Lower leg skin (tissue), 3 donors: Measurements from ENCODE around the gene PAX5.

Source experiments
- CTCF ChIP-seq, 3 donors: fragments of 450-650 bp; IDR thresholded peaks; one replicate each; pipeline ENCODE4 v1.5.1; 2016; ENCODE audit warnings: antibody characterized with exemption in 3 of 3, mild to moderate bottlenecking in 3 of 3, moderate library complexity in 2 of 3
- POLR2A ChIP-seq, 2 donors: fragments of 450-650 bp; IDR thresholded peaks; one replicate each; pipeline ENCODE4 v1.6.1; 2016 to 2017; ENCODE audit warnings: antibody characterized with exemption in 2 of 2, mild to moderate bottlenecking in 1 of 2, moderate library complexity in 1 of 2

GRCh38 chr9:36873247-36873875, 160.7 kb downstream of the PAX5 start:
- peak in 1 of 3 donors; percentile 60 for TF ChIP-seq CTCF (IDR thresholded peaks at IDR 0.05)
- no peak for TF ChIP-seq POLR2A (IDR thresholded peaks at IDR 0.05)
